GM21526 (cell line): ENCODE measurements around the gene YIPF4.
"Not testable (repeated sequence)": the region's sequence is repeated elsewhere in the genome, so short reads cannot be mapped to it uniquely, and the experiment has no call there.

ENCODE experiments used
- ATAC-seq: cut with Tn5 transposase; IDR thresholded peaks from one replicate; pipeline ENCODE4 v1.9.1; 2021; ENCODE audit warnings: moderate library complexity; ENCODE audit not compliant: unreplicated experiment, low FRiP score

Gene YIPF4

DNA sequence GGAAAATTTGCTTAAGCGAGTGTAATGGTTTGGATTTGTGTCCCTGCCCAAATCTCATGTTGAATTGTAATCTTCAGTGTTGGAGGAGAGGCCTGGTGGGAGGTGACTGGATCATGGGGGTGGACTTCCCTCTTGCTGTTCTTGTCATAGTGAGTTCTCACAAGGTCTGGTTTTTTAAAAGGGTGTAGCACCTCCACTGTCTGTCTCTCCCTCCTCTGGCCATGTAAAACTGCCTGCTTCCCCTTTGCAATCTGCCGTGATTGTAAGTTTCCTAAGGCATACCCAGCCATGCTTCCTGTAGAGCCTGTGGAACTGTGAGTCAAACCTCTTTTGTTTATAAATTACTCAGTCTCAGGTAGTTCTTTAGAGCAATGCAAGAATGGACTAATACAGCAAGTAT lies 6.6 kb downstream of the YIPF4 start:
- ATAC-seq: no peak

DNA sequence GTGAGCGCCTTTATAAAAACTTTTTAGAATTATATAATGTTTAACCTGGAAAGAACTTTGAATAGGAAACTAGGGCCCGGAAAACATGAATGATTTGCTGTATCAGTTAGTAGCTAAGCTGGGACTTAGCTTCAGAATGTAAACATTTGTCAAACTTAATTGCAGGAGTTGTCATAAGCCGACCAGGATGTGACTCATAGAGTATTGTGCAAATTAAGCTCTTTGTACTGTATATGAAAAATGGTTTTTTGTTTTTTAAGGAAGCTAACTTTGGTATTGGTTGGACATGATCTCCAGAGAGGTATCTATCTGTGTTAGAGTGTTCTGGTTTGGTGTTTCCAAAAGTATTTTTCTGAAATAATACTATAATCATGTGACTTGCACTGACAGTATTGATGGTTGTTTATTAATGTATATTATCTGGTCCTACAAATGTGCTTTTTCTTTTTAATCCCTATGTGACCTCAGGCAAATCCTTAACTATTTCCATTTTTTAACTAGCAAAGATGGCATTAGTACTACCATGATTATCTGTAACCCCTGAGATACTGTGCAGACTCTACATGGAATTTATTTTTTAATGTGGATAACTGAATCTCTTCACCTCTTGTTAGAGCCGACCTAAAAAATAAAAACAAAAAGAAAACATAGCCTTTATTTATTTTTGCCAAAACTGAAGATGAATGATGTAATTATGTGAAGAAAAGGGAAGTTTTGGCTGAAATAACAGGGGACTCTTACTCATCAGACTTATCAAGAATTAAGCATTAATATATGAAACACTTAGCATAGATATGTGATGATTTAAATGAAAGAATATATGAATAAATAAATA lies 11.7 kb downstream of the YIPF4 start:
- ATAC-seq: no peak

DNA sequence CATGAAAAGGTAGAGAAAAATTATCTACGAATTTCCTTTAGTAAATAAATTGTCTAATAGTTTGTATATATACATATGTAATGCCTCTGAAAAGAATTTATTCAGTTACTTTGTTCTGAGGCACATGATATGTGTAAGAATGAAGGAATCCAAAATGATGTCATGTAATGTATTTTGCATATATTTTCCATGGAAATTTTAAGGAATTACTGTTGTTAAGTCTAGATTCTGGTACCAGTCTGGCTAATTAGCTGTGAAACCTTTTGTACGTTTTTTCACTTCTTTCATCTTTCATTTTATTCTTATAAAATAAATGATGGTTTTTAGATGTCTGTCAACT lies 12.3 kb downstream of the YIPF4 start:
- no peak for ATAC-seq

- no peak for ATAC-seq
These were observed 14.0 kb downstream of the YIPF4 start for GRCh38 chr2:32291746-32292145.

DNA sequence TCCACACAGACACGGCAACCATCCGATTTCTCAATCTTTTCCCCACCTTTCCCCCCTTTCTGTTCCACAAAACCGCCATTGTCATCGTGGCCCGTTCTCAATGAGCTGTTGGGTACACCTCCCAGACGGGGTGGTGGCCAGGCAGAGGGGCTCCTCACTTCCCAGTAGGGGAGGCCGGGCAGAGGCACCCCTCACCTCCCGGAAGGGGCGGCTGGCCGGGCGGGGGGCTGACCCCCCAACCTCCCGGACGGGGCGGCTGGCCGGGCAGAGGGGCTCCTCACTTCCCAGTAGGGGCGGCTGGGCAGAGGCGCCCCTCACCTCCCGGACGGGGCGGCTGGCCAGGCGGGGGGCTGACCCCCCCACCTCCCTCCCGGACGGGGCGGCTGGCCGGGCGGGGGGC lies 15.8 kb downstream of the YIPF4 start:
- not testable (repeated sequence) for ATAC-seq

DNA sequence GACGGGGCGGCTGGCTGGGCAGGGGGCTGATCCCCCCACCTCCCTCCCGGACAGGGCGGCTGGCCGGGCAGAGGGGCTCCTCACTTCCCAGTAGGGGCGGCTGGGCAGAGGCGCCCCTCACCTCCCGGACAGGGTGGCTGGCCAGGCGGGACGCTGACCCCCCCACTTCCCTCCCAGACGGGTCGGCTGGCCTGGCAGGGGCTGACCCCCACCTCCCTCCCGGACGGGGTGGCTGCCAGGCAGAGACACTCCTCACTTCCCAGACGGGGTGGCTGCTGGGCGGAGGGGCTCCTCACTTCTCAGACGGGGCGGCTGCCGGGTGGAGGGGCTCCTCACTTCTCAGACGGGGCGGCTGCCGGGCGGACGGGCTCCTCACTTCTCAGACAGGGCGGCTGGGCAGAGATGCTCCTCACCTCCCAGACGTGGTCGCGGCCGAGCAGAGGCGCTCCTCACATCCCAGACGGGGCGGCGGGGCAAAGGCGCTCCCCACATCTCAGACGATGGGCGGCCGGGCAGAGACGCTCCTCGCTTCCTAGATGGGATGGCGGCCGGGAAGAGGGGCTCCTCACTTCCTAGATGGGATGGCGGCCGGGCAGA lies 16.4 kb downstream of the YIPF4 start:
- ATAC-seq: not testable (repeated sequence)

DNA sequence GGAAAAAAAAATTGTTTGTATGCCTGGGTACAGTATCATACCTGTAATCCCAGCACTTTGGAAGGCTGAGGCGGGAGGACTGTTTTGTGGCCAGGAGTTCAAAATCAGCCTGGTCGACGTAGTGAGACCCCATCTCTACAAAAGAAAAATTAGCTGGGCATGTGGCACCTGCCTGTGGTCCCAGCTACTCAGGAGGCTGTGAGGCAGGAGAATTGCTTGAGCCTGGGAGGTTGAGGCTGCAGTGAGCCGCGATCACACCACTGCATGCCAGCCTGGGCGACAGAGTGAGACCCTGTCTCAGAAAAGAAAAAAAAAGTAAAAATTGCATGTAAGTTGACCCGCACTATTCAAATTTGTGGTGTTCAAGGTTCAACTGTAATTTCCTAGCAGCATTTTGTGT lies 32.9 kb downstream of the YIPF4 start:
- no peak for ATAC-seq

GRCh38 chr2:32314886-32315285 lies 37.2 kb downstream of the YIPF4 start:
- ATAC-seq: no peak

- ATAC-seq: not testable (repeated sequence)
These were observed 51.0 kb downstream of the YIPF4 start for GRCh38 chr2:32328679-32329078.

- ATAC-seq: not testable (repeated sequence)
These were observed 51.7 kb downstream of the YIPF4 start for GRCh38 chr2:32329180-32329980.

- no peak for ATAC-seq
These were observed 52.4 kb downstream of the YIPF4 start for GRCh38 chr2:32330136-32330535.

DNA sequence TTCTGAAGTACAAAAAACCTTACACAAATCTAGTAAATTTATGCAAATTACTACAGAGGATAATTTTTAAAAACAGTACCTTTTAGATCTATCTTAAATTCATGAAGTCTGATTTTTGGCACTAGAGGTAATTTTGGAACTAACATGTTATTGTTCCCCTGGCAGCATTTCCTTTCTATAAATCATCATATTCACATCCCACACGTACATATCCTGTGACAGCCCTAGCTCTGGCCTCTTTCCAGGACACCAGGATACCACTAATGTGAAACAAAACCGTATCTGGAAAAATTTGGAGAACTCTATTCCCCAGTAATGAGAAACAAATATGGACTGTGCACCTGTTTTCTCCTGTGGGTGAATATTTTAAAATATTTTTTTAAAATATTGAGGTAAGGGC lies 65.1 kb downstream of the YIPF4 start:
- no peak for ATAC-seq

DNA sequence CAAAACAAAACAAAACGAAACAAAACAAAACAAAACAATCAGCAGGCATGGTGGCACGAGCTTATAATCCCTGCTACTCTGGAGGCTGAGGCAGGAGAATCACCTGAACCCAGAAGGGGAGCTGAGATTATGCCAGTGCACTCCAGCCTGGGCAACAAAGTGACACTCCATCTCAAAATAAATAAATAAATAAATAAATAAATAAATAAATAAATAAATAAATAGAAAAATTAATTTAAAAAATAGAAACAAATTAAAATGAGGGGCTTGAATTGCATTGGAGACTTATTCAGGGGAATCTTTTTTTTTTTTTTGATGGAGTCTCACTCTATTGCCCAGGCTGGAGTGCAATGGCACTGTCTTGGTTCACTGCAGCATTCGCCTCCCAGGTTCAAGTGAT lies 73.1 kb downstream of the YIPF4 start:
- ATAC-seq: not testable (repeated sequence)

DNA sequence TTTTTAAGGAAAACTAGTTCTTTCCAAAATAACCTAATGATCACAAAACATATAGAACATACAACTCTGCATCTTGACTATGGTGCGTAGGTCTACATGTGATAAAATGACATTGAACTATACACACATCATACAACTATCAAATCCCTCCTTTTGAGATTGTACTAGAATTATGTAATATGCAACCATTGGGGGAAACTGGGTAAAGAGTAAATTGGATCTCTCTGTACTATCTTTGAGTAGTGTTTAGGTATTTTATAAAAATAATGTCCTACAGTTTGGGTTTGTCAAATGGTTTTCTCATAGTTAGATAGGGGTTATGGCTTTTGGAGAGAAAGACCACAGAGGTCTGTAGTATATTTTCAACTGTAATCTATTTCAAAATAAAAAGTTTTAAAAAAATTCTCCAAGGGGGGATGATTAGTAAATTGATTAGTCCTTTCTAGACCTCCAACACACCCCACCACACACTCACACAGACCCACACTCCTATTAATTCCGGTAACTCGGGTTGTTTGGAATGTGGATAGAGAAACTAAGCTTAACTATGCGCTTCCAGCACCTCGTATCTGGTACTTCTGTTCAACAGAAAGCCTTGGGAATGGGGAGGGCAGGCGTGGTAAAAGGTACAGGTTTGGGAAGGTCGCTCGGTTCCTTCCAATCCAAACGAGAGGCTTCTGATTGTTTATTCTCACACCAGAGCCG lies 78.4 kb downstream of the YIPF4 start:
- no peak for ATAC-seq

DNA sequence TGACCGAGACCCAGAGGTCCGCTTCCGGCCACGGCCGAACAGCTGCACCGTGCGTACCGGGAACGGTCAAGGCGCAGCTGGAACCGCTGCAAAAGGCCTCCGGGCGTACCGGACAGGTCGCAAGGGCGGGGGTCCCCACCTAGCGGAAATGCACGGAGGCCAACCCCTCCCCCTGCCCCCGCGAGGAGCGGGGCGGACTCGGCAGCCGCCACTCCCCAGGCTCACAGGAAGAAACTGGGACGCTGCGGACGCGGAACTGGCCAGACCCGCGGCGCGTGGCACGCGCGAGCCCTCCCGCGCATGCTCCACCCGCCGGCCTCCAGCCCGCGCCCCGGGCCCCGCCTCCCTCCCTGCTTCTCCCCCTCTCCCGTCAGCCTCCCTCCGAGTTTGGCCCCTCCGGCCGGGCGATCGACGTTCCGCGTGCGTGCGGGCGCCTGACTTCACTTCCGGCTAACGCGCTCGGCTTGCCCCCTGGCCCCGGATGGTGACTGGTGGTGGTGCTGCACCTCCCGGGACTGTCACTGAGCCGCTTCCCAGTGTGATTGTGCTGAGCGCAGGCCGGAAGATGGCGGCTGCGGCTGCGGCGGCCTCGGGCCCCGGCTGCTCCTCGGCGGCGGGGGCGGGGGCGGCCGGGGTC lies 79.1 kb downstream of the YIPF4 start, which contains the start of gene BIRC6:
Gene BIRC6 (plus strand): TSS at position 343 of the 637 bp plus-strand sequence. CDS start 139 bp downstream, at position 482.
- peak; percentile 85 for ATAC-seq

GRCh38 chr2:32357318-32358110 lies 79.8 kb downstream of the YIPF4 start:
- ATAC-seq: peak; percentile 11

DNA sequence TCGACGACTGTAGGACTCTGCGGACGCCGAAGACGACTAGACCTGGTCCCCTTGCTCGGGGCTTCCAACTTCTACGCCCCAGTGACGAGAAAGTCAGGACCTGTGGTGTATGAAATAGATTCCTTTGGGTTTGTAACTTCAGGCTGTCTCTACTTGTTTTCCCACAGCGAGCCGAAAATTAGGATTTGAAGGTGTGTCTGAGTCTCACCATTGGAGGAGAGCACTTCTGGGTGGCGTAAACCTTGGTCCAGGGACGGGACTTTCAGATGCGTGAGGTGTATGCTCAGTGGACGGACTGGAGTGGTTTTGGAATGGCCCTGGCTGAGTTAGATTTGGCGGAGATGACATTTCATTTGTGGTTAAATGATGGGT lies 80.4 kb downstream of the YIPF4 start:
- no peak for ATAC-seq

GRCh38 chr2:32360416-32360815 lies 82.7 kb downstream of the YIPF4 start:
- no peak for ATAC-seq

- ATAC-seq: not testable (repeated sequence)
These were observed 85.3 kb downstream of the YIPF4 start for GRCh38 chr2:32362997-32363396.
